ENCODE results near the gene ACTA2. TPM values are rescaled to one million over a fixed set of nuclear protein-coding genes. Genes with fewer than 3 reads are reported as not detected.

Gene ACTA2
- total and polyA plus RNA-seq, 8 donors: 8.1 to 78.7 (median 32.2) TPM

GRCh38 chr10:88896372-88896993, 56.1 kb downstream of the ACTA2 start:
- DNase-seq: no peak
- ATAC-seq: peak in 3 of 4 donors; percentile 48 to 70 (median 67)
- Histone ChIP-seq H3K4me1 (no peaks in the 10 kb centered on the region), H3K27ac (no peak overlapping the region), H3K27me3 (no peaks in the 10 kb centered on the region), H3K36me3 (no peaks in the 10 kb centered on the region), H3K9me3 (no peaks in the 10 kb centered on the region), H3K4me3 (no peak overlapping the region)
- intact Hi-C loops (cut with DNase I): no loop called here
- peak; percentile 20 for FAIRE-seq
- no peak for TF ChIP-seq CTCF (IDR thresholded peaks at IDR 0.05)
- WGBS, 2 donors: 90 to 91% methylated on average over 4 of the region's 4 CpGs

GRCh38 chr10:88895250-88895649, 57.3 kb downstream of the ACTA2 start:
- H3K9me3 ChIP-seq: no peaks in the 10 kb centered on the region
- H3K27me3 ChIP-seq: no peaks in the 10 kb centered on the region
- H3K36me3 ChIP-seq: no peaks in the 10 kb centered on the region
- intact Hi-C loops (cut with DNase I): no loop called here
- H3K27ac ChIP-seq: no peak overlapping the region
- WGBS, 2 donors: 77 to 88% methylated on average over 1 of the region's 1 CpG
- H3K4me3 ChIP-seq: no peak overlapping the region
- TF ChIP-seq CTCF (IDR thresholded peaks at IDR 0.05): no peak
- no peak for ATAC-seq
- FAIRE-seq: no peak
- no peak for DNase-seq
- H3K4me1 ChIP-seq: no peaks in the 10 kb centered on the region

- intact Hi-C loops (cut with DNase I): no loop called here
- no peaks in the 10 kb centered on the region for H3K9me3 ChIP-seq
- no peaks in the 10 kb centered on the region for H3K4me1 ChIP-seq
- 76 to 80% methylated on average over 3 of the region's 3 CpGs for WGBS, 2 donors
- FAIRE-seq: no peak
- H3K27me3 ChIP-seq: no peaks in the 10 kb centered on the region
- DNase-seq: no peak
- H3K36me3 ChIP-seq: no peaks in the 10 kb centered on the region
- ATAC-seq: peak in 3 of 4 donors; percentile 9 to 28 (median 19)
- no peak overlapping the region for H3K27ac ChIP-seq
- H3K4me3 ChIP-seq: no peak overlapping the region
- no peak for TF ChIP-seq CTCF (IDR thresholded peaks at IDR 0.05)
Observed at GRCh38 chr10:88893611-88894010, 59.0 kb downstream of the ACTA2 start.

- DNase-seq: no peak
- Histone ChIP-seq H3K4me1 (no peaks in the 10 kb centered on the region), H3K27me3 (no peaks in the 10 kb centered on the region), H3K4me3 (no peak overlapping the region), H3K27ac (no peak overlapping the region), H3K9me3 (no peaks in the 10 kb centered on the region), H3K36me3 (no peaks in the 10 kb centered on the region)
- FAIRE-seq: peak; percentile 57
- 76 to 84% methylated on average over 2 of the region's 2 CpGs for WGBS, 2 donors
- no peak for ATAC-seq
- intact Hi-C loops (cut with DNase I): no loop called here
- TF ChIP-seq CTCF (IDR thresholded peaks at IDR 0.05): no peak
Observed at GRCh38 chr10:88892222-88892967, 60.2 kb downstream of the ACTA2 start.

Measured in pancreas (tissue), 10 donors.